ENCODE data around the gene GET3.
A peak's percentile ranks its signal among the peaks of the same experiment; 100 is the strongest.

GRCh38 chr19:12703046-12703445, 34.3 kb upstream of the GET3 start:
- TF ChIP-seq CTCF (IDR thresholded peaks at IDR 0.05; ENCODE audit: low read depth, low read length, missing input control) = no peak
- TF ChIP-seq FOXA1 (IDR thresholded peaks at IDR 0.05) = no peak
- no peak for TF ChIP-seq TAF1 (conservative IDR thresholded peaks at IDR 0.05)
- TF ChIP-seq ATF3 (IDR thresholded peaks at IDR 0.05) = no peak
- TF ChIP-seq YY1 (IDR thresholded peaks at IDR 0.05) = no peak
- TF ChIP-seq MAX (IDR thresholded peaks at IDR 0.05) = no peak
- TF ChIP-seq EGR1 (IDR thresholded peaks at IDR 0.05; ENCODE audit: low read depth in 2 of 2) = no peak
- no peak for TF ChIP-seq RAD21 (IDR thresholded peaks at IDR 0.05)
- no peak for TF ChIP-seq NR2F2 (IDR thresholded peaks at IDR 0.05)
- TF ChIP-seq GABPA (IDR thresholded peaks at IDR 0.05 in 1 of 2, conservative IDR thresholded peaks at IDR 0.05 in 1 of 2) = no peak
- peak; percentile 32 for TF ChIP-seq SP1 (IDR thresholded peaks at IDR 0.05)

Data from liver (tissue), 3 donors.